Trophoblast cell (in vitro differentiated cells and primary cell): ENCODE measurements around the gene ZDHHC14.
A peak's percentile ranks its signal among the peaks of the same experiment; 100 is the strongest.

Source experiments
- DNase-seq, 2 donors: peaks; one replicate each; pipeline ENCODE4 v3.0.0-alpha.2; 2016
- H2AFZ ChIP-seq: 2 replicates; pipeline ENCODE4 v1.6.1; 2013; ENCODE audit warnings: low read length, moderate library complexity, mild to moderate bottlenecking; ENCODE audit not compliant: insufficient read depth, poor library complexity
- H2AK5ac ChIP-seq: 2 replicates; pipeline ENCODE4 v1.6.1; 2013; ENCODE audit warnings: mild to moderate bottlenecking, low read length
- H2BK120ac ChIP-seq: 2 replicates; pipeline ENCODE4 v1.6.1; 2013; ENCODE audit warnings: low read length, mild to moderate bottlenecking, moderate library complexity; ENCODE audit not compliant: insufficient read depth, poor library complexity
- H2BK12ac ChIP-seq: 2 replicates; pipeline ENCODE4 v1.6.1; 2013; ENCODE audit warnings: mild to moderate bottlenecking, low read length, moderate library complexity
- H2BK5ac ChIP-seq: 2 replicates; pipeline ENCODE4 v1.6.1; 2013; ENCODE audit warnings: low read length, low read depth, moderate library complexity, mild to moderate bottlenecking; ENCODE audit not compliant: poor library complexity
- H3K14ac ChIP-seq: 2 replicates; pipeline ENCODE4 v1.6.1; 2013; ENCODE audit warnings: mild to moderate bottlenecking, low read length
- H3K18ac ChIP-seq: 2 replicates; pipeline ENCODE4 v1.6.1; 2013; ENCODE audit warnings: mild to moderate bottlenecking, low read length
- H3K23ac ChIP-seq: 2 replicates; pipeline ENCODE4 v1.6.1; 2013; ENCODE audit warnings: low read length
- H3K27ac ChIP-seq: 2 replicates; pipeline ENCODE4 v1.5.1; 2013; ENCODE audit warnings: low read depth, mild to moderate bottlenecking, inconsistent platforms, low read length, moderate library complexity
- H3K27me3 ChIP-seq: 2 replicates; pipeline ENCODE4 v1.6.1; 2013; ENCODE audit warnings: inconsistent platforms, mild to moderate bottlenecking, low read length, moderate library complexity; ENCODE audit not compliant: insufficient read depth
- H3K36me3 ChIP-seq, 2 experiments: 1 replicate in 1 of 2; 2 replicates in 1 of 2; pipeline ENCODE4 v1.6.1; 2013; ENCODE audit warnings: low read length in 2 of 2, mild to moderate bottlenecking in 2 of 2, moderate library complexity in 1 of 2; ENCODE audit not compliant: insufficient read depth in 2 of 2, control insufficient read depth in 1 of 2
- H3K4ac ChIP-seq: 2 replicates; pipeline ENCODE4 v1.6.1; 2013; ENCODE audit warnings: low read depth, mild to moderate bottlenecking, low read length, moderate library complexity
- H3K4me1 ChIP-seq, 2 experiments: 1 replicate in 1 of 2; 2 replicates in 1 of 2; pipeline ENCODE4 v1.6.1; 2013; ENCODE audit warnings: low read length in 2 of 2, mild to moderate bottlenecking in 2 of 2, moderate library complexity in 1 of 2; ENCODE audit not compliant: insufficient read depth in 2 of 2, control insufficient read depth in 1 of 2
- H3K4me2 ChIP-seq: 2 replicates; pipeline ENCODE4 v1.6.1; 2013; ENCODE audit warnings: inconsistent platforms, mild to moderate bottlenecking, low read length, moderate library complexity
- H3K4me3 ChIP-seq: 2 replicates; pipeline ENCODE4 v1.5.1; 2013; ENCODE audit warnings: mild to moderate bottlenecking, low read depth, low read length, inconsistent platforms
- H3K79me1 ChIP-seq: one replicate; pipeline ENCODE4 v1.6.1; 2013; ENCODE audit warnings: low read length
- H3K79me2 ChIP-seq: 2 replicates; pipeline ENCODE4 v1.6.1; 2013; ENCODE audit warnings: low read length, mild to moderate bottlenecking; ENCODE audit not compliant: control insufficient read depth, insufficient read depth, poor library complexity
- H3K9ac ChIP-seq: 2 replicates; pipeline ENCODE4 v1.6.1; 2013; ENCODE audit warnings: mild to moderate bottlenecking, low read length
- H3K9me3 ChIP-seq: 2 replicates; pipeline ENCODE4 v1.6.1; 2013; ENCODE audit warnings: low read depth, mild to moderate bottlenecking, control low read depth, inconsistent platforms, low read length; ENCODE audit not compliant: insufficient read depth
- H4K12ac ChIP-seq: 2 replicates; pipeline ENCODE4 v1.6.1; 2013; ENCODE audit warnings: low read depth, mild to moderate bottlenecking, low read length, moderate library complexity
- H4K8ac ChIP-seq: 2 replicates; pipeline ENCODE4 v1.6.1; 2013; ENCODE audit warnings: low read depth, mild to moderate bottlenecking, low read length, moderate library complexity
- H4K91ac ChIP-seq: one replicate; pipeline ENCODE4 v1.6.1; 2013; ENCODE audit warnings: low read depth, mild to moderate bottlenecking, low read length, moderate library complexity
- WGBS: extraction: QIAGEN DNeasy Blood & Tissue Kit; methylation state at CpG from one replicate; pipeline ENCODE4 v1.1.7; 2013; ENCODE audit warnings: missing lambda C conversion rate; ENCODE audit not compliant: insufficient read length, insufficient coverage; ENCODE audit errors: extremely low coverage; 5-methylcytosine and 5-hydroxymethylcytosine counted together

ZDHHC14 gene

GRCh38 chr6:157530126-157530525 lies 149.1 kb downstream of the ZDHHC14 start:
- Histone ChIP-seq H3K4me2 (no peak overlapping the region), H2BK12ac (no peak overlapping the region), H3K9ac (no peak overlapping the region), H3K9me3 (peaks cover 2% of the 10 kb centered on the region), H2AFZ (no peak overlapping the region), H3K27ac (no peak overlapping the region), H3K36me3 (peaks cover 0 to 2% of the 10 kb centered on the region in 2 experiments), H3K27me3 (no peaks in the 10 kb centered on the region), H4K91ac (no peak overlapping the region), H4K12ac (no peak overlapping the region), H3K18ac (no peak overlapping the region), H4K8ac (no peak overlapping the region), H3K4ac (no peak overlapping the region), H3K79me2 (no peaks in the 10 kb centered on the region), H3K23ac (no peak overlapping the region), H3K4me3 (no peak overlapping the region), H3K14ac (no peak overlapping the region), H2AK5ac (no peak overlapping the region), H3K79me1 (peaks cover 3% of the 10 kb centered on the region), H2BK5ac (no peak overlapping the region), H2BK120ac (no peak overlapping the region), H3K4me1 (peaks cover 17 to 24% of the 10 kb centered on the region in 2 experiments)
- DNase-seq: no peak
- WGBS: no CpG with 5 or more reads among the region's 4 CpGs

DNA sequence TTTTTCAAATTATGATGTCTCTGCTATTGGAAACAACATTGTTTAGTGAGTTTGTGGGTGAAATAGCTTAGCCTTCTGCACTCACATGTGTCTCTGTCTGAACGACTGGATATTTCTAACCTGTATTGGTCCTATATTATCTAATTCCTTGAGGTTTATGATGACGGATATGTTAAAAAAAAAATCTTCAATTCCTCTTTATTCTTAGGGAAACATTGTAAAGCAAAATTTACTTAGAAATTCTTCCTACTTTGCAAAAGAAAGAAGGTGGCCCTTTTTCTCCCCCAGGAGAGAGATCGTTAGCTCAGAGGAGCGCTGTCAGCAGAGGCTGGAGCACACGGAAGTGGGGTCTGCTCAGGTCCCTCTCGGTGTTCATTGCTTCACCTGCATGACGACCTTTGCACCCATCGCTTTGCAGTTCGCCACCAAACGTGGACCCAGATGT lies 149.8 kb downstream of the ZDHHC14 start:
- no CpG with 5 or more reads among the region's 10 CpGs for WGBS

DNA sequence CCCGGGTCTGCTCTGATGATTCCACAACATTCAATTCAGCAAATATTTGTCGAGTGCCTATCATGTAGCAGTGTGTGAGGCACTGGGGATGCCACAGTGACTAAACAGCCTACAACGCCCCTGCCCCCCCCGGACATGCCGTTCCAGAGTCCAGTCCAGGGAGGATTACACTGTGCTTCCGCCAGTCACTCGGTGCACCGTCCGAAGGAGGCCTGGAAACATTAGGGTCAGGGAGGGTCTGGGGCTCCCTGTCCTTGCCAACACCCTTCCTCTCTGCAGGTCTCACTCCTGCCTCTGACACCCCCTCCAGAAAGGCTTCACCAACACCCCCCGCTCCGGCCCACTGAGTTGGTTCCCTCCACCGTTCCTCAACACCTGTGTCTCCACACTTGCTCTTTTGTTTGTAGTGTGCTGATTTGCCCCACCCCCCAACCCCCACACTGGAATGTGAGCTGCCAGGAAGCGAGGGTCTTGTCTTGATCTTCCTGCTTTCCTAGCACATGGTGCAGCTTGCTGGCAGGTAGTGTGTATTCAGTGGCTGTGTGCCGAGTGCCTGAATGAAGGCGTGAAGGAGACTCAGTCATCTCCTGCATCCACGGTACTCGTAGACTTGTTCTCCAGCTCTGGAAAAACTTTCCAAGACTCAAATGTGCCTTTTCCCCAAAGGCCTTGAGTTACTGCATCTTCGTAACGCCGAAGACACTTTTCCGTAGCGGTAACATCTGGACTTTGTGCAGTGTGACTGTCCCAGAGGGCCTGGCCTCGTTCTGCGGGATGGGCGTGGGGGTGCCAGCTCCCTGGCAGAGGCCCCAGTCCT lies 150.4 kb downstream of the ZDHHC14 start:
- H3K27me3 ChIP-seq: no peaks in the 10 kb centered on the region
- WGBS: no CpG with 5 or more reads among the region's 25 CpGs
- no peak overlapping the region for H3K14ac ChIP-seq
- H3K4me3 ChIP-seq: no peak overlapping the region
- H4K8ac ChIP-seq: no peak overlapping the region
- peak overlapping the region; percentile 14 for H3K18ac ChIP-seq
- no peaks in the 10 kb centered on the region for H3K79me2 ChIP-seq
- no peak overlapping the region for H3K23ac ChIP-seq
- H3K27ac ChIP-seq: no peak overlapping the region
- H3K4me2 ChIP-seq: no peak overlapping the region
- no peak overlapping the region for H2AK5ac ChIP-seq
- H4K91ac ChIP-seq: no peak overlapping the region
- H2BK12ac ChIP-seq: no peak overlapping the region
- peaks cover 20 to 28% of the 10 kb centered on the region in 2 experiments for H3K4me1 ChIP-seq
- H4K12ac ChIP-seq: no peak overlapping the region
- peaks cover 2% of the 10 kb centered on the region for H3K9me3 ChIP-seq
- no peak overlapping the region for H3K4ac ChIP-seq
- no peak overlapping the region for H2BK120ac ChIP-seq
- H2AFZ ChIP-seq: no peak overlapping the region
- no peak for DNase-seq
- peaks cover 3% of the 10 kb centered on the region for H3K79me1 ChIP-seq
- H3K36me3 ChIP-seq: no peaks in the 10 kb centered on the region
- no peak overlapping the region for H2BK5ac ChIP-seq
- no peak overlapping the region for H3K9ac ChIP-seq

More for the DNA sequence above, 149.8 kb downstream of the ZDHHC14 start:
- Histone ChIP-seq H2AK5ac (no peak overlapping the region), H3K4me2 (no peak overlapping the region), H4K91ac (no peak overlapping the region), H3K36me3 (no peaks in the 10 kb centered on the region), H4K8ac (no peak overlapping the region), H2AFZ (no peak overlapping the region), H2BK120ac (no peak overlapping the region), H3K4ac (no peak overlapping the region), H2BK12ac (no peak overlapping the region), H3K14ac (no peak overlapping the region), H3K23ac (no peak overlapping the region), H3K27ac (no peak overlapping the region), H3K79me1 (peaks cover 3% of the 10 kb centered on the region), H3K4me1 (peaks cover 20 to 28% of the 10 kb centered on the region in 2 experiments), H4K12ac (no peak overlapping the region), H3K9me3 (peaks cover 2% of the 10 kb centered on the region), H3K79me2 (no peaks in the 10 kb centered on the region), H3K18ac (no peak overlapping the region), H3K4me3 (no peak overlapping the region), H2BK5ac (no peak overlapping the region), H3K27me3 (no peaks in the 10 kb centered on the region), H3K9ac (no peak overlapping the region)
- DNase-seq: no peak

DNA sequence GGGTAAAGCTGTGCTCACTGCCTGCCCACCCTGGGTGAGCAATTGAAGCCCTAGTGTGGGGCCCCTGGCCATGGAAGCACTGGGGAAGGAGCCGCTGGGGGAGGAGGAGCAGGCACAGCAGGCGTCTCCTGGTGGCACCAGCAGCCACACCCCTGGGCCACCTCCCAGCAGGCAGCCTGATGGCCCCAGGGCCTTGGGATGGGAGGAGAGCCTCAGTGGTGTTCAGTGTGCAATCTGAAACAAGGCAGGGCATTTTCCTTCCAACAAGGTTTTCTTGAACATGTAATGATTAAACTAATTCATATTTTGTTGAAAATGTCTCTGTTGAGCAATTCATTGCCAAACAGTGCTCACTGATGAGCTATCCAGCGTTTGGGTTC lies 151.0 kb downstream of the ZDHHC14 start:
- Histone ChIP-seq H2BK12ac (no peak overlapping the region), H3K36me3 (no peaks in the 10 kb centered on the region), H3K79me2 (no peaks in the 10 kb centered on the region)

More for the DNA sequence above, 151.0 kb downstream of the ZDHHC14 start:
- Histone ChIP-seq H3K9me3 (peaks cover 2% of the 10 kb centered on the region), H3K23ac (no peak overlapping the region), H2AK5ac (no peak overlapping the region), H2AFZ (no peak overlapping the region), H3K14ac (no peak overlapping the region), H4K12ac (no peak overlapping the region), H3K79me1 (peaks cover 3% of the 10 kb centered on the region), H3K4me2 (no peak overlapping the region), H2BK5ac (no peak overlapping the region), H3K27ac (no peak overlapping the region), H3K9ac (no peak overlapping the region), H3K4me1 (peaks cover 20 to 28% of the 10 kb centered on the region in 2 experiments), H3K18ac (peak overlapping the region; percentile 14), H3K27me3 (no peaks in the 10 kb centered on the region), H3K4ac (no peak overlapping the region), H4K8ac (no peak overlapping the region), H2BK120ac (no peak overlapping the region), H4K91ac (no peak overlapping the region), H3K4me3 (no peak overlapping the region)
- DNase-seq: no peak
- WGBS: no CpG with 5 or more reads among the region's 3 CpGs
